Ascending aorta (tissue), 2 donors: ENCODE data around the gene CNTN1. TPM values are rescaled to one million over a fixed set of nuclear protein-coding genes. Genes with fewer than 3 reads are reported as not detected.

Experiments
- DNase-seq, 2 donors: peaks; one replicate each; pipeline ENCODE4 v3.0.0-alpha.2; 2019; ENCODE audit warnings: low spot score in 2 of 2
- H3K27ac ChIP-seq, 2 donors: fragments of 200-600 bp; sonication (generic); one replicate each; pipeline ENCODE4 v1.5.1; 2016 to 2017; ENCODE audit warnings: mild to moderate bottlenecking in 1 of 2
- H3K27me3 ChIP-seq: fragments of 200-600 bp; sonication (generic); one replicate; pipeline ENCODE4 v1.5.1; 2017
- H3K36me3 ChIP-seq, 2 donors: fragments of 200-600 bp; sonication (generic); one replicate each; pipeline ENCODE4 v1.5.1; 2016
- H3K4me1 ChIP-seq, 2 donors: fragments of 200-600 bp; sonication (generic); one replicate each; pipeline ENCODE4 v1.5.1; 2016 to 2017; ENCODE audit warnings: mild to moderate bottlenecking in 1 of 2
- H3K4me3 ChIP-seq, 2 donors: fragments of 200-600 bp; sonication (generic); one replicate each; pipeline ENCODE4 v1.5.1; 2016 to 2017; ENCODE audit warnings: mild to moderate bottlenecking in 1 of 2
- H3K9me3 ChIP-seq, 2 donors: fragments of 200-600 bp; sonication (generic); one replicate each; pipeline ENCODE4 v1.5.1; 2016
- CTCF ChIP-seq, 3 experiments: fragments of 200-600 bp in 2 of 3; fragments of 450-650 bp in 1 of 3; sonication (generic) in 2 of 3; IDR thresholded peaks; one replicate each; pipeline ENCODE4 v1.5.1; 2016 to 2019; ENCODE audit warnings: antibody characterized with exemption in 3 of 3, mild to moderate bottlenecking in 1 of 3, moderate library complexity in 1 of 3
- intact Hi-C: fragments of 100-400 bp; cut with DNase I; formaldehyde crosslinking; loops from one replicate; pipeline ENCODE4 v1.15.1; 2023
- total RNA-seq: library from RNA; depleted of rRNA; stranded (reverse); fragments of >200 nt; gene quantifications from one replicate; pipeline ENCODE4 v1.1.0, GENCODE V29; 2016

The CNTN1 gene
- total RNA-seq, 1 donor from 2014 or later, result 0.75 TPM

- Histone ChIP-seq H3K9me3 (no peaks in the 10 kb centered on the region), H3K36me3 (no peaks in the 10 kb centered on the region), H3K4me3 (no peak overlapping the region), H3K27me3 (no peaks in the 10 kb centered on the region), H3K27ac (no peak overlapping the region), H3K4me1 (no peaks in the 10 kb centered on the region)
- no peak for TF ChIP-seq CTCF (IDR thresholded peaks at IDR 0.05)
- intact Hi-C loops, result loop anchor here (2.0 kb wide), 1 partner anchor 1077 kb away; no protein-coding TSS in a partner anchor
- DNase-seq, result no peak
Observed at GRCh38 chr12:40947797-40948196, 255.6 kb downstream of the CNTN1 start.

- H3K27me3 ChIP-seq, result no peaks in the 10 kb centered on the region
- H3K27ac ChIP-seq, result no peak overlapping the region
- intact Hi-C loops, result no loop called here
- H3K4me1 ChIP-seq, result no peaks in the 10 kb centered on the region
- H3K9me3 ChIP-seq, result no peaks in the 10 kb centered on the region
- H3K4me3 ChIP-seq, result no peak overlapping the region
- TF ChIP-seq CTCF (IDR thresholded peaks at IDR 0.05), result no peak
- no peaks in the 10 kb centered on the region for H3K36me3 ChIP-seq
- DNase-seq, result no peak
Observed at GRCh38 chr12:40953076-40953475, 260.8 kb downstream of the CNTN1 start.

- H3K27me3 ChIP-seq, result no peaks in the 10 kb centered on the region
- H3K9me3 ChIP-seq, result no peaks in the 10 kb centered on the region
- no peak for TF ChIP-seq CTCF (IDR thresholded peaks at IDR 0.05)
- DNase-seq, result no peak
- intact Hi-C loops, result no loop called here
- no peaks in the 10 kb centered on the region for H3K36me3 ChIP-seq
- H3K4me3 ChIP-seq, result no peak overlapping the region
- no peak overlapping the region for H3K27ac ChIP-seq
- no peaks in the 10 kb centered on the region for H3K4me1 ChIP-seq
Observed at GRCh38 chr12:40957417-40957816, 265.2 kb downstream of the CNTN1 start.

- DNase-seq, result no peak
- Histone ChIP-seq H3K27me3 (no peaks in the 10 kb centered on the region), H3K27ac (no peak overlapping the region), H3K4me1 (no peaks in the 10 kb centered on the region), H3K9me3 (no peaks in the 10 kb centered on the region), H3K4me3 (no peak overlapping the region), H3K36me3 (no peaks in the 10 kb centered on the region)
- intact Hi-C loops, result no loop called here
- no peak for TF ChIP-seq CTCF (IDR thresholded peaks at IDR 0.05)
Observed at GRCh38 chr12:40959041-40959440, 266.8 kb downstream of the CNTN1 start.

GRCh38 chr12:40963751-40964150, 271.5 kb downstream of the CNTN1 start:
- H3K4me1 ChIP-seq, result no peaks in the 10 kb centered on the region
- no peak for DNase-seq
- intact Hi-C loops, result no loop called here
- no peaks in the 10 kb centered on the region for H3K9me3 ChIP-seq
- H3K4me3 ChIP-seq, result no peak overlapping the region
- H3K36me3 ChIP-seq, result no peaks in the 10 kb centered on the region
- no peak overlapping the region for H3K27ac ChIP-seq
- no peak for TF ChIP-seq CTCF (IDR thresholded peaks at IDR 0.05)
- no peaks in the 10 kb centered on the region for H3K27me3 ChIP-seq

GRCh38 chr12:40969796-40970195, 277.6 kb downstream of the CNTN1 start:
- intact Hi-C loops, result no loop called here
- DNase-seq, result no peak
- TF ChIP-seq CTCF (IDR thresholded peaks at IDR 0.05), result no peak
- Histone ChIP-seq H3K36me3 (no peaks in the 10 kb centered on the region), H3K4me3 (no peak overlapping the region), H3K9me3 (no peaks in the 10 kb centered on the region), H3K4me1 (no peaks in the 10 kb centered on the region), H3K27me3 (no peaks in the 10 kb centered on the region), H3K27ac (no peak overlapping the region)
